ENCODE results near the gene SEMA5B.

Gene SEMA5B

DNA sequence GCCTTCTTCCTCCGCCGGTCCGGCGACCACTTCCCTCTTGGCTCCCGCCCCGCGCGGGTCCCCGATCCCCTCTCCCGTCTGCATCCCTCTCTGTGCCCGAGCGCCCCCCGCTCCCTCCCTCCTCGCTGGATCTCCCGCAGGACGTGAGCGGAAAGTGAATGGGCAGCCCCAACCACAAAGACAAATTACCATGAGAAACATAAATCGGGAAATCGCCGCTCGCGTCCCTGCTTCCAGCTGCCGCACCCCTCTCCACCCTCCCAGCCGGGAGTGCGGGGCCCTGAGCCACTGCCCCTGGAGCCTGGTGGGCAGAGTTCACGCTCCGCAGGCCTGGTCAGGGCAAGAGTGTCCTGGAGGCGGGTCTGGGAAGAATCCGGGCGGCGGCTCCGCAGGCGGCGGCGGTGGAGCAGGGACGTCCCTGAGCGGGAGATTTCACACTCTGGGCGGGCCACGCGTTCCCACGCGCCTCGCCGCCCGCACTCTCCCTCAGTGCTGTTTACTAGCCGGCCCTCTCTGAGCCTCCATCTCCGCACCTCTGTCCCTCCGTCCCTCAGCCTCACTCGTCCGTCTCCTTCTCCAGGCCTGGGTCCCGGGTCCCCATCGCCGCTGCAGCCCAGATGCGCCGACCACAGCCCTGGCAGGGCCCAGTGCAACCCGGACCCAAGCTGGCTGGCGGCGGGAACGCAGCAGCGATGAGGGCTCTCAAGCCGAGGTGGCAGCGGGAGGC lies 835 bp downstream of the SEMA5B start:
- peak in 7 of 58 donors; percentile 14 to 56 (median 28) for DNase-seq

DNA sequence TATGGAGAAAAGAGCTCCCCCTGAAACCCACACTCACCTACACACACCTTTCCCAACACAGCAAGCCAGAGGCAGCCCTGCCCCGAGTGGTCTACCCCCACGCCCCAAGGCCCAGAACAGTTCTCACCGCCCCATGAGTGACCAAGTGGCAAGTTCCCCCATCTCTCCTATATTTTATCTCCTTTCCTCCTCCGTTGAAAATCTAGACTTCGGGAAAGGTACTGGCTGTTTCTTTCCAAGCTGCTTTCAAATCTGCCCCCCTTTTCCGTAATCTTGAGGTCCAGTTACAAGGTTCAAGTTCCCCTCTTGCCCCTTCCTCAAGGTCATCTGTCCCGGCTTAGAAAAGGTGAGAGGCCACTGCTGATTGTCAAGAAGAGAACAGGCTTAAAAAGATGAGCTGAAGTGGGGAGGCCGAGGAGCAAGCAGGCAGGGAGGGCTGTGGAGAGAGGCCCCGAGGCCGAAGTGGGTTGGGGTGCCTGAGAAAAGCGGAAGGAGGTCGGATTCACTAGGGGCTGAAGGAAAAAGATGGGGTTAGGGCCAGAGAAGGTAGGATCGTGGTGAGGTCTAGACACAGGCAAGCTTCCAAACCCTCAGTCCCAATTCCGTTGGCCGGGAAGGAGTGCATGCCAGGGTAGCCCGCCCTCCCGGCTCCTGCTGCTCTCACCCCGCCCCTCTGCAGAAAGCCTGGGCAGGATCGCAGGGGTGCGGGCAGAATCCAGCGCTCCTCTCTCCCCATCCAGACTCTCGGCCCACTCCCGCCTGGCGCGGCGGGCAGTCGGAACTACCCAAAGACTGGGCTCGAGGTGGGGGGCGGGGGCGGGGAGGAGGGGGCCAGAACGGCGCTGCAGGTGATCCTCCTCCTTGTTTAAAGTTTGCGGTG lies 1.7 kb downstream of the SEMA5B start:
- DNase-seq, result peak in 2 of 58 donors; percentile 4 to 16

DNA sequence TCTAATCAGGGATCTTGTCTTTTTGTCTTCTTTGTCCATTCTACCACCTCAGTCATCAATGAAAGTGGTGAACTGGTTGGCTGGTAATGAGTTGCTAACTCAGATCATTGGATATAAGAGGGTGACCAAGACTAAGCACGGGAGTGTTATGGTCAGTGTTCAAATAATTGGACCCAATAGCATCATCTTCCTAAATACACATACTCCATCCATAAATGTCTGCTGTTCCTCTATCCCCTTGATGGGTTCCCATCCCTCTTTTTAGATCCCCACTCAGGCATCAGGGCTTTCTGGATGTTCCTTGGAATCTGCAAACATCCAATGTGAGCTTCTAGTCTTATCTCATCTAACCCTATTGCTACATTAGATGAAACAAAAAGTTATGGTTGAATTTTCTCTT lies 3.5 kb downstream of the SEMA5B start:
- DNase-seq, result no peak

DNA sequence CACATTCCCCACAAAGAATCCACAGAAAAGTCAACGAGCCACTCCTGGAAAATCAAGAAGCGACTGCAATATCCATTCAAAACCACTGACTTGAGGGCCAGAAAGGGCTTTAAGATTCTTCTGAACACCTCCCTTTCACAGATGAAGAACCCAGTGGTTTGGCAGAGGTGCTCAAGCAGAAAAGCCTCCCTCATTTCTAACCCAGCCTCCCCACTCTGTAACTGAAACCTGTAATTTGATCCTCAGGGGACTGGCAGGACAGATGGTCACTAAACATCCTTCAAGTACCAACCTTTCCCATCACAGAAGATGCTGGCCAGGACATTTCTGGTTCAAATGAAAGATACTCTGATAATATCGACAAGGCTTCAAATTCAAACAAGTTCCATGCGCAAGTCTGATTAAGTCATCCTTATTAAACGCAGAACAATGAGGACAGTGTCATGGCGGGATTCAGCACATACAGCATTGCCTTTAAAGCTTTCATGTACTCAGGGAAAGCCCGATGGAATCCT lies 5.5 kb downstream of the SEMA5B start:
- DNase-seq, result no peak

DNA sequence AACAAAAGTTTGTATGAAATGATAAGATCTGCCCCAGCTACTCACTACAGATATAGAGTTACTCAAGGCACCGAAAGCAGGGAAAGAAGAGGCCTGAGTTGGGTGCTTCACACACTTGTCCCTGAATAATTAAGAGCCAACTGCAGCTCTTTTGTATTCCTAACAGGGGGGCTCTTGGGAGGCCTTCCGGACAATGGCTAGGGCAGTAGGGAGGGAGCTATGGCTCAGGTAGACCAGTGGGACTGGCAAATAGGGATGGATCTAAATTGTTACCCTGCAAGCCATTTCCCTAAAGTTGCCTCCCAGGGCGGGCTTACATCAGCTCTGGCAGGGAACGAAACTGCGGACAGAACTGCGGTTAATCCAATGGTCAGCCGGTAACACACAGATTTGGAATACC lies 6.2 kb downstream of the SEMA5B start:
- no peak for DNase-seq

DNA sequence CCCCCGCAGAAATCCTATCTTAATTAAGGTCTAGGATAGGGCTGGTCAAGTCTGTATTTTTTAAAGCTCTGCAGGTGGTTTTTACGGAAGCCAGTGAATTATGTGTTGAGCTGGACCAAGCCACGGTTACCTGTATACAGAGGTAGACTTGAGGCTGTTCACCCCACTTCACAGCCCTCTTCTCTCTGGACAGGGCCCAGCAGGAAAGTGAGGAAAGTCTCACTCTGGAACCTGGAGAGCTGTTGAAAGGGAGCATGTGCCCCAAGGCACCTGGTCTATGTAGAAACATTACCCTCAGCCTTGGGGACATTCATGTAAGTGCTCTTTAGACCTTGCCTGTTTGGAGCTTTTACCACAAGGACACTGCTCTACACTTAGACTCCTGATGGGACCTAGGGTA lies 6.9 kb downstream of the SEMA5B start:
- no peak for DNase-seq

DNA sequence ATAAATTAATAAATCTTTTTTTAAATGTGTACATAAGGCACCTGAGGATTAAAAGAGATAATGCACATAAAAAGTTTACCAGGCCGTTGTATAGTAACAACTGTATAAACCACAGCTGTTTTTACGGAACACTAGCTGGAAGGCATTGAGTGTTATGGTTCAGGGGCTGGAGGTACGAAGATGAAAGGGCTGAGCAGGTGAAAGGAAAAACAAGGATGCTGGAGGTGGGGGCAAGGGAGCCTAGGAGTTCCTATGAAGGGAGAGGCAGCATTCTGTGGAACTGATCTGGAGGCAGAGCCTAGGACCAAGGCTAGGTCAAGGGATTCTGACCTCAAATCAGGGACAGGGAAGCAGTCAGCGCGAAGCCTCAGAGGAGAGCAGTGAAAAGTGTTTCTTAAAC lies 8.0 kb downstream of the SEMA5B start:
- DNase-seq, result no peak

DNA sequence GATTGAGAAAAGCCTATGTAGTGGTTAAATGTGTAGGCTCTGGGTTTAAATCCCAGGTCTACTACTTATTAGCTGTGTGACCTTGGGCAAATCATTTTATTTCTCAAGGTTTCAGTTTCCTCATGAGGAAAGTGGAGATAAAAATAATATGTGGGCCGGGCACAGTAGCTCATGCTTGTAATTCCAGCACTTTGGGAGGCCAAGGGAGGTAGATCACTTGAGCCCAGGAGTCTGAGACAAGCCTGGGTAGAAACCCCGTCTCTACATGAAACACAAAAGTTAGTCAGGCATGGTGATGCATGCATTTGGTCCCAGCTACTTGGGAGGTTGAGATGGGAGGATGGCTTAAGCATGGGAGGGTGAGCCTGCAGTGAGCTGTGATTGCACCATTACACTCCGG lies 8.4 kb downstream of the SEMA5B start:
- DNase-seq, result no peak

DNA sequence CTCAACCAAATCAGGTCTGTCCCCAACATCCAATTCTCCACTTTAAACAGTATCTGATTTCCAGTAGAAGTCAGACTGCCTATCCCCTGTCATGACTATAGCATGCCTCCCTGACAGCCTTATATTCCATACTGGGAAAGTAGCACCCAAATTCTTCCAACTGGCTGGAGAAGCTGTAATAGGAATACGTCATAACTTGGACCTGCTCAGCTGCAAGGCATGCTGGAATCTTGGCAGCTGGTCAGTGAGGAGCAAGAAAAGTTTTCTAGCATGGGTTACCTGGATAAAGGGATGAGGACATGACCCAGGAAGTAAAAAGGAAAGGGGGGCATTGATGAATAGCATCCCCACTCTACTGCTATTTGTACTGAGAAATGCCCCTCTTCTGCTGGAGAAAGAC lies 8.9 kb downstream of the SEMA5B start:
- no peak for DNase-seq

DNA sequence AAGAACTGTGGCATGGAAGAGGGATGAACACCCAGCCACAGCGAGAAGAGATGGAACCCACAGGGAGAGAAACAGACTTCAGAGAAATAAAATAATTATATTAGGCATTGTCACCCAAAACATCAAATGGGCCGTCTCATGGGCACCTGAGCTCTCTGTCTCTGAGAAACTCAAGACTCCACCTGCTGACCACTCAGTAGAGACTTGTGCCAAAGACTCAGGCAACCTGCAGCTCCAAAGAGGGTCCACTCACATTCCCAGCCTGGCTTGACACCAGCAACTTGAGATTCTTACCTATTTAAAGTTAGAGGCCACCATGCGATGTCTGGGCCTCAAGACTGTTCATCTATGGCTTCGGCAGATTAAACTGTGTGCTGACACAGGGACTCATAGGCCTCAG lies 12.0 kb downstream of the SEMA5B start:
- DNase-seq, result no peak

DNA sequence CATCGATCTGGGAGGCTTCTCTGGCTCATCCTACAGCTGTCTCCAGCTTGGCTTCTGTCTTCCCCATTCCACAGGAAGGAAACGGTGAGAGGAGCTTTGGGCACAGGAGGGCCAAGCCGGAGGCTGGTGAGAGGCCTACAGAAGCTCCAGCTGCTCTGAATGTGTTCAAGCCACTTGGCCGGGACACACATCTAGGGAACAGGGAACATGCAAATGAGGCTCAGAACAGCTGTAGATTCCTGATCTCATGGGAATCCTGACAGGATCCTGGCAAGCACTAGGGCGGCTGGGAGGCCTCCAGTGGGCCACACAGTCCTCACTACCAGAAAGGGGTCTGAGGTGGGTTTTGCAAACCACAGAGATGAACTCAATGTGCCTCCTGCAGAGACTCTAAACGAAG lies 13.7 kb downstream of the SEMA5B start:
- no peak for DNase-seq

DNA sequence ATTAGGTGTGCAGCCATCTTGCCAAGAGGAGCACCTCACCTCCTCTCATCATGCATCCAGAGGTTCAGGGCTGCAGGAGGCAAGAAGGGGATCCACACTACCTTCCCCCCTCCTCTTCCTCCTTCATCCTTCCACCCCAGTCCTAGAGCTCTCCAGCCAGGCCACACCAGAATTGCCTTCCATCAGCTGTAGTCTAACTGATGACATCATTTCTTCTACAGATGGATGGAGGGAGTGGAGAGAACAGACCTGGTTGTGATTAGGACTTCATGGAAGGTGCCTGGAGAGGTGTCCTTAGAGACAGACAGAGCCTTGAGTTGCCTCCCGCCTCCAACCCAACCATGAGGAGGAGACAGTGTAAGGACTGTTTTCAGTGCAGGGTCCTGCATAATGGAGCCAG lies 14.9 kb downstream of the SEMA5B start:
- no peak for DNase-seq

DNA sequence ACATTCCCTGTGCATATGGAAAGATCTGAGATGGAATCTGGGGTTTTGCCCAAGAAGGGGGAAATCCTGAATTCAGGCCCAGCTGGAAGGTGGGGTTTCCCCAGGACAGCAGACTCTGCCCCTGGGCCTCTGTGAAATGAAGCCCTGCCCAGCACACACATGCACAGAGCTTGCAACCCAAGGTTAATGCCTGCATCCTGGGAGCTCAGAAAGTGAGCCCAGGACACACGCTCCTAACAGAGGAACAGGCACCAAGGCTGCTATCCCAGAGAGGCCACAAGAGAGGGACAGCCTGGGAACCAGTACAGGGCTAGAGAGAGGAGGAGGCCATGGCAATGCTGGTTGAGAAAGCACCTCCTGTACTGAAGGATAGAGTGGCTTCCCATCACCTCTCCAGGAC lies 16.1 kb downstream of the SEMA5B start:
- no peak for DNase-seq

DNA sequence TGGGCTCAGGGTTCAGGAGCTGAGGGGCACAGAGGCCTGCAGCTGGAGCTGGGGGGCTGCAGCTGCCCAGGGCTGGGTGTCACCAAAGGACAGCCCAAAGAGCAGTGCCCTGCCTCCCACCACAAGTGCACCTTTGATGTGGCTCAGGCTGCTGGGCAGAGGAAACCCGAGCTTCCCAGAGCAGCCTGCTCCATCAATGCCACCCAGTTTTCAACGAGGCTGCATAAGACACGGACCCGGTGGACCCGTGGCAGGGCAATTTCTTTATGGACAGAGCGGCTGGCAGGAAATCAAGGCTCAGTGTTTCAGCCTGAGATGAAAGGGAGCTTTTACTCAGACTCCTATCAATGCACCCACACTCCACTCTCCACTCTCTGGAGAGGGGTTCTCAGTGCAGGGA lies 18.7 kb downstream of the SEMA5B start:
- no peak for DNase-seq

DNA sequence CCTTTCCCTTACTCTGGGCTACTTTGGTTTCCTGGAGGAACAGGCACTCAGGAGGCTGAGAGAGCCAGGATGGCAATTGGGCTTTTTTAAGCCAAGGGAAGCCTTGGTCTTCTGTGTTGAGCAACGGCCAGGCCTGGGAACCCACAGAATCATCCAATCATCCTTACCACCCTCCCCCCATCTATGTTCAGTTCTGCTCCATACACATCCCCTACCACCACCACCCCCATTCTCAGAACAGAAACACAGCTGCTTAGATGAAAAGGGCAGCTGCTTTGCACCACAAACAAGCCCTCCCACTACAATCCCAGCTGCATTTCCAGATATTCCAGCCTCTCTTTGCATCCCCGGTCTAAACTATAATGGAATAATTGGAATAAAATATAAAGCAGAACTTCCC lies 21.0 kb downstream of the SEMA5B start:
- peak in 2 of 58 donors; percentile 8 to 31 for DNase-seq

DNA sequence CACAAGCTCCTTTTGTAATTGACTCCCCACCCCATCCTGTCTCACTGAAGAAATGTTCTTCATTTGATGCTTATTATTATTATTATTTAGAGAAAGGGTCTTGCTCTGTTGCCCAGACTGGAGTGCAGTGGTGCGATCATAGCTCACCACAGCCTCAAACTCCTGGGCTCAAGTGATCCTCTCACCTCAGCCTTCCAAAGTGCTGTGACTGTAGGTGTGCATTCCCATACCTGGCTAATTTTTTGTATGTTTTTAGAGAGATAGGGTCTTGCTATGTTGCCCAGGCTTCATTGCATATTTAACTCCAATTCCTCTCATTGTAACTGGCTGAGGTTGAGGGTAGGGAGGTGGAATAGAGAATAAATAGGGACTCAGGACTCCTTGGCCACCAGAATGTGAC lies 22.3 kb downstream of the SEMA5B start:
- no peak for DNase-seq

DNA sequence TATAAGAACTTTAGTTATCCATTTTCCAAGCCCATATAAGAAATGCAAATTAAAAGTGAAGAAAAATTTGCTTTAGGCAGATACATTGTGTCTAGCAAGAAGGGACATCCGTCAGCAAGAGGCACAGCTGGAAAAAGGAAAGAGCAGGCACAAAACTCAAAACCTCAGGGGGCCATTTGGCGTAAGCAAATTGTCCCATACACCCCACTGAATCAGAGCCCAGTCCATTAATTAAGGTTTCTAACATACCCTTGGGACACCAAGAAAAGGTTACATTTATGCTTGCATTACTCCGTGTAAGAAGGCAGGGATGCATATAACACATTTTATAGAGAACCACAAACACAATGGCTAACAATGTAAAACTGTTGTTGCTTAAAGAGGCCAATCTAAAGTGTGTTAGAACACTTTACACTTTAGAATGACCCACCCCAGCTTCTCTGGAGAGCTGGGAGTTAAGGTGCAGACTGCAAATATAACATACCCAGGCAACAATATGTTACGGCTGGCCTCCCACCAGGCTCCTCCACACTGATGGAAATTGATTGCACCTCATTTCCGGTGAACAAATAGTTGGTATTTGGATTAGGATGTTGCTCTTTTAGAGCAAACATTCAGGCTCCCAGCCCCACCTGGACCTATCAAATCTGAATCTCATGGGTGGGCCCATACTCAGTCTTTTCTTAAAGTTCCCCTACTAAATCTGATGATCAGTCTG lies 23.2 kb downstream of the SEMA5B start:
- no peak for DNase-seq

DNA sequence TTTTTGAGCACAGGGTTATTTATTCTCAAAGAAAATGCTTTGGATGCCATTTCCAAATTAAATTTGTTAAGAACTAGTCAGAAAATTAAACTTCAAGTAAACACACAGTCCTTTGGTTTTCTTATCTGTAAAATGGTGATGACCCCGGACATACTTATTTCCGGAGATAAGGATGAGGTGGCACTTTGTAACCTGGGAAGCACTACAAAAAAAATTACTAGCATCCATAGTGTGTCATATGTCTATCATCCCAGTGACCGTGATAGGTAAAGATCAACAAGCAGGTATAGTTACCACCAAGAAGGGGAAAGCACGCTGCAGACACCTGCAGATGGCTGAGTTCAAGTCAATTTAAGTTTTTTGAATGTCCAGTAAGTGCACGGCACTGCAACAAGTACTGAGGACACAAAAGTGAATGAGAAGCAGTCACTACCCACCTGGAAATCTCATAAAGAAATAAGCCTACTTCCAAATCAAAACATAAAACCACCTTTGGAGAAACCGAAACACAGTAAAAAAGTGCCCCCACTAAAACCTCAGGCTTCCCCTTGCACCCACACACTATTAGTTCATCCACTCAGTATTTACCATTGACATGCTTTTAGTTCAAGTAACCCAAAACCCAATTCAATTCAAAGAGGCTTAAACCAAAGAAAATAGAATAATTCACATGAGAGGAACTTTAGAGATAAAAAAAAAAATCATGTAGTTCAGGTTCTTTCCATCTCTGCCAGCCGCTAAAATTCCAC lies 24.6 kb downstream of the SEMA5B start:
- no peak for DNase-seq

DNA sequence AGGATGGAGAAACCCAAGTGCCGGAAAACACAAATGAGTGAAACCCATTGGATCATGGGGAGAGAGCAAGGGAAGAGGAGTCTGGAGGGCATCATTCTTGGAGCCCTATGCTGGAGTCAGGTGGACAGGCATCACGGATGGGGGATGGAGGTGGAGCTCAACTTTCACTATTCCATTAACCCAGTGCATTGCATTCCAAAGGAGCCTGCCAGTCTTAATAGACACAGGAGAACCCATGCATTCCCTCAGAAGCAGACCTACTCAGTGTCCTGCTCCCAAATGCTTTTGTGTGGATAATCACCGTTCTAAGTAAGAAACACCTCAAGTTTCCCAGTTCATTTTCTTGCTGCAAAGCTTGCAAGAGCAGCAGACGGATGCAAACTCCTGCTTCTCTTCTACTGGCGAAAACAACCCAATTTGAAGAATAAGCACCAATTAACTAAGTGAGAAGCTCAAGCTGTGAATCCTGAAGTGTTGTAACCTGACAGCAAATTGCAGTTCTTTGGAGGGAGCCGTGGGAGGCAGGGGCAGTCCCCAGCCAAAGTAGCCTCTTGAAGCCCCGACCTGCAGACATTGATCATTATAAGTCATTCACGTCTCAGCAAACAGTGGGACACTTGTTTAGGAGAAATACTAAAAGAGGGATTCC lies 25.3 kb downstream of the SEMA5B start:
- no peak for DNase-seq

DNA sequence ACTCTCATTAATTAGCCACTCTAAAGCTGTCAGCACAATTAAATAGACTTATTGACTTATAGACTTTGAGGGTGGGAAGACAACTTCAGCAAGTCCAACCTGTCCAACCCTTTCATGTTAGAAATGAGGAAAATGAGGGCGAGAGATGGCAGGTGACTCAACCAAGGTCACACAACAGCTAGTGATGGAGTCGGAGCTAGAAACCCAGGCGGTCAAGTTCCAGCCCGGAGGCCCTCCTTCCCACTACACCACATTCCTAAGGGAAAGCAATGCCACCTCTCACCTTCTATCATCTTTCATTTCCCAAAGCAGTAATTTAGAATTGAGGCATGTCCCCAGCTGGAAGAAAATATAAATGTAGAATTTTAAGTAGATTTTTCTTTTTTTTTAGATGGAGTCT lies 28.7 kb downstream of the SEMA5B start:
- no peak for DNase-seq

DNA sequence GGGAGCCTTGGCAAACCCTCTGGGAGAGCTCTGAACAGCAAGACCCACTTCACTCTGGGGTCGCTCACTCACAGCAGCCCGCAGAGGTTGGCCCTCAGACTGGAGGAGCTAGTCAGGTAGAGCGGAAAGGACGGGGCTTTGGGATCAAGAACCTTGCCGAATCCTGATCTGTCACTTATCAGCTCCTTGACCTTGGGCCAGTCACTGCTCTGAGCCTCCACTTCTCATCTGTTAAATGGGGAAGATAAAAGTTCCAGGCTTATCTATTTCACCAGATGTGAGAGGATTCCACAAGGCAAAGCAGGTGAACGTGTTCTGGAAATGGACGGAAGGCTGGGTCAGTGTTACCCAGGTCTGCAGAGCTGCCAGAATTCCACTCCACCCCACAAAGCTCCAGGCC lies 29.4 kb downstream of the SEMA5B start:
- DNase-seq, result no peak

Measured in anterior cingulate cortex (tissue), 58 donors.